K562 (cell line): Measurements from ENCODE around the gene DOCK1. TPM values are rescaled to one million over a fixed set of nuclear protein-coding genes. Genes with fewer than 3 reads are reported as not detected.

ENCODE experiments used
- ATAC-seq: fragments of 200-7000 bp; cut with Tn5 transposase; 3 replicates; pipeline ENCODE4 v1.9.1; 2020; ENCODE audit warnings: moderate library complexity
- BruUV-seq: library from RNA; stranded (reverse); fragments of 400-500 nt; replicated peaks from 2 replicates; lab custom pipeline; 2021; lab: Mats Ljungman, UMichigan
- CTCF ChIA-PET: fragments of 300-600 bp; formaldehyde crosslinking; extraction: SDS; loops from one replicate; lab custom pipeline; 2021; ENCODE audit warnings: low intra/inter-chr PET ratio; lab: Yijun Ruan, JAX
- POLR2A ChIA-PET: fragments of 300-600, 350-650 bp; sonication (Branson Sonifier 250); formaldehyde crosslinking; extraction: SDS; loops from one replicate; lab custom pipeline; 2021; ENCODE audit warnings: antibody characterized with exemption, inconsistent platforms; lab: Yijun Ruan, JAX
- DNase-seq, 4 experiments: peaks; one replicate each; pipeline versions ENCODE4 v3.0.0 to v3.0.0-alpha.2; 2011 to 2018; ENCODE audit warnings: low spot score in 3 of 4, mixed read lengths in 3 of 4; ENCODE audit errors: extremely low read depth in 1 of 4
- FAIRE-seq: peaks from 2 replicates; lab custom pipeline; 2011; peaks lifted over from hg19 to GRCh38; lab: Jason Lieb, UNC
- H2AFZ ChIP-seq: 2 replicates; pipeline ENCODE4 v1.6.0; 2011; ENCODE audit warnings: low read depth, low read length, control low read depth, inconsistent platforms
- H3K27ac ChIP-seq: fragments of 200-600 bp; 3 replicates; pipeline ENCODE4 v1.8.0; 2011; ENCODE audit warnings: low read depth, mild to moderate bottlenecking, control low read depth, inconsistent platforms, low read length, moderate library complexity, mixed read lengths; ENCODE audit errors: extremely low read depth
- H3K27me3 ChIP-seq, 2 experiments: fragments of 300-600 bp in 1 of 2; 2 replicates in 1 of 2; 3 replicates in 1 of 2; pipeline versions ENCODE4 v1.6.0 to v1.8.0; 2011; ENCODE audit warnings: inconsistent platforms in 2 of 2, low read length in 2 of 2, mild to moderate bottlenecking in 1 of 2, mixed read lengths in 1 of 2, moderate library complexity in 1 of 2; ENCODE audit not compliant: control insufficient read depth in 2 of 2, insufficient read depth in 2 of 2
- H3K36me3 ChIP-seq: fragments of 300-600 bp; 3 replicates; pipeline ENCODE4 v1.8.0; 2011; ENCODE audit warnings: mild to moderate bottlenecking, low read length, inconsistent platforms; ENCODE audit not compliant: control insufficient read depth, insufficient read depth
- H3K4me1 ChIP-seq, 2 experiments: fragments of 200-600 bp in 1 of 2; replicated peaks in 1 of 2; 2 replicates in 1 of 2; 3 replicates in 1 of 2; pipeline versions ENCODE4 v1.5.1 to v1.8.0; 2011; ENCODE audit warnings: inconsistent platforms in 2 of 2, low read length in 2 of 2, mild to moderate bottlenecking in 1 of 2, mixed read lengths in 1 of 2, moderate library complexity in 1 of 2; ENCODE audit not compliant: control insufficient read depth in 2 of 2, insufficient read depth in 2 of 2
- H3K4me2 ChIP-seq: 2 replicates; pipeline ENCODE4 v1.6.1; 2011; ENCODE audit warnings: low read length, control low read depth, inconsistent platforms, mixed read lengths; ENCODE audit not compliant: insufficient read depth
- H3K4me3 ChIP-seq: fragments of 200-600 bp; sonication (generic), shearing (Covaris generic); 2 replicates; pipeline ENCODE4 v1.5.1; 2016; ENCODE audit warnings: control low read depth, inconsistent platforms
- H3K79me2 ChIP-seq: fragments of 200-600 bp; 3 replicates; pipeline ENCODE4 v1.8.0; 2011; ENCODE audit warnings: low read length, inconsistent platforms; ENCODE audit not compliant: control insufficient read depth, insufficient read depth
- H3K9ac ChIP-seq, 2 experiments: 2 replicates each; pipeline versions ENCODE4 v1.6.0 to v1.6.1; 2011; ENCODE audit warnings: low read depth in 2 of 2, low read length in 2 of 2, control low read depth in 1 of 2, inconsistent platforms in 1 of 2, mild to moderate bottlenecking in 1 of 2, mixed read lengths in 1 of 2; ENCODE audit not compliant: insufficient read depth in 1 of 2
- H3K9me1 ChIP-seq: one replicate; pipeline ENCODE4 v1.6.0; 2011; ENCODE audit warnings: inconsistent platforms, mild to moderate bottlenecking, low read length, moderate library complexity; ENCODE audit not compliant: control insufficient read depth, insufficient read depth
- H3K9me3 ChIP-seq: replicated peaks from 2 replicates; pipeline ENCODE4 v1.5.1; 2011; ENCODE audit warnings: low read depth, low read length, inconsistent platforms; ENCODE audit not compliant: control insufficient read depth, insufficient read depth
- H4K20me1 ChIP-seq: replicated peaks from 2 replicates; pipeline ENCODE4 v1.6.1; 2011; ENCODE audit warnings: low read length, inconsistent platforms, mixed read lengths; ENCODE audit not compliant: control insufficient read depth, insufficient read depth
- ARNT ChIP-seq, 2 experiments: fragments of 450-650 bp; IDR thresholded peaks; 2 replicates each; pipeline ENCODE4 v1.6.1; 2016; ENCODE audit warnings: mild to moderate bottlenecking in 1 of 2
- BRD9 ChIP-seq: fragments of 450-650 bp; IDR thresholded peaks from 2 replicates; pipeline ENCODE4 v1.6.1; 2018; ENCODE audit warnings: low read depth; ENCODE audit not compliant: partially characterized antibody
- CEBPB ChIP-seq: fragments of 450-650 bp; IDR thresholded peaks from 2 replicates; pipeline ENCODE4 v1.6.1; 2016; ENCODE audit warnings: missing genetic modification characterization, missing compliant biosample characterization
- HDAC2 ChIP-seq: fragments of 450-650 bp; IDR thresholded peaks from 2 replicates; pipeline ENCODE4 v1.6.1; 2016; ENCODE audit warnings: mild to moderate bottlenecking
- HNRNPH1 ChIP-seq: fragments of 200-400 bp; formaldehyde crosslinking; optimal IDR thresholded peaks from 2 replicates; pipeline ENCODE3; 2017; ENCODE audit warnings: low read depth, mild to moderate bottlenecking, low read length, moderate library complexity
- MYC ChIP-seq, 2 experiments: fragments of 250-450 bp in 1 of 2; sonication (Bioruptor Pico) in 1 of 2; IDR thresholded peaks; 2 replicates each; pipeline versions ENCODE4 v1.5.1 to v1.6.1; 2012 to 2021; ENCODE audit warnings: low read depth in 2 of 2, borderline replicate concordance in 1 of 2, improper control_type of control experiment in 1 of 2, low read length in 1 of 2, mild to moderate bottlenecking in 1 of 2, moderate library complexity in 1 of 2
- OTX1 ChIP-seq: fragments of 450-650 bp; formaldehyde crosslinking; IDR thresholded peaks from 2 replicates; pipeline ENCODE4 v1.4.0; 2022; ENCODE audit warnings: mild to moderate bottlenecking
- PHF20 ChIP-seq: fragments of 450-650 bp; IDR thresholded peaks from 2 replicates; pipeline ENCODE4 v1.6.1; 2018; ENCODE audit not compliant: partially characterized antibody
- RBM14 ChIP-seq: fragments of 200-400 bp; formaldehyde crosslinking; IDR thresholded peaks from 2 replicates; pipeline ENCODE4 v1.6.1; 2018; ENCODE audit warnings: low read depth, mild to moderate bottlenecking, low read length, moderate library complexity, borderline replicate concordance; ENCODE audit not compliant: insufficient read depth
- SRF ChIP-seq, 2 experiments: fragments of 250-450, 450-650 bp in 1 of 2; sonication (Bioruptor Pico) in 1 of 2; sonication (generic) in 1 of 2; formaldehyde crosslinking; IDR thresholded peaks; 2 replicates each; pipeline versions ENCODE4 v1.5.0 to v1.5.1; 2020 to 2022; ENCODE audit warnings: mild to moderate bottlenecking in 1 of 2, missing genetic modification reagents in 1 of 2
- ZFP30 ChIP-seq: fragments of 250-450 bp; sonication (Bioruptor Pico); IDR thresholded peaks from 2 replicates; pipeline ENCODE4 v1.8.0; 2022; ENCODE audit warnings: moderate library complexity, mild to moderate bottlenecking, inconsistent platforms, borderline replicate concordance
- ZFP36 ChIP-seq: fragments of 150-350 bp; IDR thresholded peaks from 2 replicates; pipeline ENCODE4 v1.6.1; 2018; ENCODE audit warnings: low read length, low read depth; ENCODE audit not compliant: partially characterized antibody
- ZNF3 ChIP-seq: fragments of 250-450 bp; sonication (Bioruptor Pico); IDR thresholded peaks from 2 replicates; pipeline ENCODE4 v1.5.0; 2021; ENCODE audit warnings: mild to moderate bottlenecking, moderate library complexity
- WGBS: fragments of 100-300 bp; shearing (Covaris generic); methylation state at CpG from one replicate; pipeline ENCODE4 v1.1.6; 2016; ENCODE audit warnings: low coverage, mixed read lengths; ENCODE audit not compliant: insufficient coverage; ENCODE audit errors: missing lambda C conversion rate; 5-methylcytosine and 5-hydroxymethylcytosine counted together
- in situ Hi-C: fragments of 300-500 bp; cut with MboI; formaldehyde crosslinking; loops from 4 replicates; pipeline ENCODE4 v1.15.0; 2018; ENCODE audit warnings: inconsistent platforms, mixed read lengths
- intact Hi-C: fragments of 100-400 bp; cut with micrococcal nuclease; formaldehyde crosslinking; loops from 2 replicates; pipeline ENCODE4 v1.14.2; 2022
- polyA plus RNA-seq, 8 experiments: library from polyadenylated mRNA; depleted of rRNA in 4 of 8; stranded (reverse) in 5 of 8; unstranded in 3 of 8; fragments of >200 nt; fragmentation: Nextera tagmentation in 2 of 8; fragmentation: Illumina TruSeq in 1 of 8; extraction: Ambion mirVana in 2 of 8; extraction: Trizol in 1 of 8; gene quantifications; 2 replicates each; pipeline versions ENCODE4 v1.2.1 to v1.2.3, GENCODE V29; 2011 to 2014; ENCODE audit warnings: inconsistent platforms in 1 of 8, missing spikeins in 1 of 8
- total RNA-seq, 7 experiments: library from RNA; depleted of rRNA in 6 of 7; stranded (reverse); fragments of >200 nt in 6 of 7; fragmentation: Illumina TruSeq in 2 of 7; extraction: Trizol in 2 of 7; gene quantifications; 2 replicates each; pipeline versions ENCODE4 v1.2.1 to v1.2.3, GENCODE V29; 2011 to 2021; ENCODE audit warnings: low replicate concordance in 1 of 7
- TF ChIP-seq, protein P1 (sequence below): sonication (generic); formaldehyde crosslinking; IDR thresholded peaks from 2 replicates; pipeline ENCODE4 v1.8.0; 2023; ENCODE audit warnings: mild to moderate bottlenecking, missing genetic modification reagents

Gene DOCK1
- total and polyA plus RNA-seq, 9 of the 15 experiments (the other 6 are each of a cell fraction or from before 2014, with no cell fraction given) = 0.31 TPM; not detected in 8

GRCh38 chr10:126911301-126911700 is 6.1 kb downstream of the DOCK1 start:
- TF ChIP-seq CEBPB (tag) (no peak), MYC (IDR thresholded peaks at IDR 0.05; ENCODE audit: low read depth, low read length) (no peak), MYC (CRISPR knock-in tag; IDR thresholded peaks at IDR 0.05; ENCODE audit: borderline replicate concordance, low read depth) (no peak), ZNF3 (CRISPR knock-in tag) (no peak), HDAC2 (no peak), PHF20 (no peak), ZFP36 (no peak), RBM14 (no peak), ZFP30 (no peak), OTX1 (CRISPR knock-in tag) (no peak), SRF (CRISPR knock-in tag; IDR thresholded peaks at IDR 0.05) (no peak), HNRNPH1 (no peak), BRD9 (no peak), ARNT (IDR thresholded peaks at IDR 0.05) (no peak)
- TF ChIP-seq, protein P1, sequence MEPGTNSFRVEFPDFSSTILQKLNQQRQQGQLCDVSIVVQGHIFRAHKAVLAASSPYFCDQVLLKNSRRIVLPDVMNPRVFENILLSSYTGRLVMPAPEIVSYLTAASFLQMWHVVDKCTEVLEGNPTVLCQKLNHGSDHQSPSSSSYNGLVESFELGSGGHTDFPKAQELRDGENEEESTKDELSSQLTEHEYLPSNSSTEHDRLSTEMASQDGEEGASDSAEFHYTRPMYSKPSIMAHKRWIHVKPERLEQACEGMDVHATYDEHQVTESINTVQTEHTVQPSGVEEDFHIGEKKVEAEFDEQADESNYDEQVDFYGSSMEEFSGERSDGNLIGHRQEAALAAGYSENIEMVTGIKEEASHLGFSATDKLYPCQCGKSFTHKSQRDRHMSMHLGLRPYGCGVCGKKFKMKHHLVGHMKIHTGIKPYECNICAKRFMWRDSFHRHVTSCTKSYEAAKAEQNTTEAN (CRISPR knock-in tag) = no peak
- ChIA-PET CTCF (no interaction called here), POLR2A (no interaction called here)
- H3K4me2 ChIP-seq = no peak overlapping the region
- H3K36me3 ChIP-seq = no peaks in the 10 kb centered on the region
- no peaks in the 10 kb centered on the region for H3K9me1 ChIP-seq
- no peaks in the 10 kb centered on the region for H3K9me3 ChIP-seq
- no peaks in the 10 kb centered on the region for H3K79me2 ChIP-seq
- BruUV-seq = no TSS peak
- H2AFZ ChIP-seq = no peak overlapping the region
- H3K9ac ChIP-seq = no peak overlapping the region
- H3K4me1 ChIP-seq = no peaks in the 10 kb centered on the region
- no peaks in the 10 kb centered on the region for H3K27me3 ChIP-seq
- in situ Hi-C loops (no loop called here), intact Hi-C loops (no loop called here)
- WGBS = 0% methylated on average over 10 of the region's 11 CpGs
- H3K4me3 ChIP-seq = no peak overlapping the region
- no peak for DNase-seq
- H3K27ac ChIP-seq = no peak overlapping the region
- H4K20me1 ChIP-seq = no peaks in the 10 kb centered on the region
- no peak for FAIRE-seq
- no peak for ATAC-seq
